PC-3 (cell line): ENCODE results near the gene KCNJ12.
"Not testable (repeated sequence)": the region's sequence is repeated elsewhere in the genome, so short reads cannot be mapped to it uniquely, and the experiment has no call there.

ENCODE experiments used
- CTCF ChIP-seq: fragments of 300-600 bp; sonication (generic); conservative IDR thresholded peaks from 2 replicates; pipeline ENCODE4 v1.5.1; 2017; ENCODE audit warnings: antibody characterized with exemption, low read depth, mild to moderate bottlenecking, low read length
- EZH2 ChIP-seq: fragments of 300-600 bp; sonication (generic); IDR thresholded peaks from one replicate; pipeline ENCODE4 v1.6.1; 2017; ENCODE audit warnings: antibody characterized with exemption, mild to moderate bottlenecking, low read length; ENCODE audit not compliant: unreplicated experiment
- EZH2phosphoT487 ChIP-seq: fragments of 300-600 bp; sonication (generic); IDR thresholded peaks from 2 replicates; pipeline ENCODE4 v1.6.1; 2018; ENCODE audit warnings: mild to moderate bottlenecking, antibody characterized with exemption, low read length, borderline replicate concordance

- TF ChIP-seq CTCF, EZH2, EZH2phosphoT487: not testable (repeated sequence)
Measured at GRCh38 chr17:21343061-21343949, 32.9 kb upstream of the KCNJ12 start.
